RWPE2 (cell line): ENCODE results near the gene CCNDBP1.
A peak's percentile ranks its signal among the peaks of the same experiment; 100 is the strongest.
"Not testable (repeated sequence)": the region's sequence is repeated elsewhere in the genome, so short reads cannot be mapped to it uniquely, and the experiment has no call there.

Experiments used
- ATAC-seq: fragments of 200-7000 bp; cut with Tn5 transposase; 3 replicates; pipeline ENCODE4 v1.9.1; 2021; ENCODE audit warnings: low read depth
- DNase-seq: peaks from one replicate; pipeline ENCODE4 v3.0.0-alpha.2; 2020; ENCODE audit warnings: low spot score
- H3K27ac ChIP-seq: fragments of 450-650 bp; 2 replicates; pipeline ENCODE4 v1.5.1; 2017; ENCODE audit warnings: mild to moderate bottlenecking; ENCODE audit not compliant: poor library complexity, severe bottlenecking
- H3K27me3 ChIP-seq: fragments of 250-450 bp; sonication (Bioruptor Pico); 2 replicates; pipeline ENCODE4 v1.5.1; 2021; ENCODE audit warnings: mild to moderate bottlenecking, moderate library complexity; ENCODE audit not compliant: insufficient read depth, poor library complexity, severe bottlenecking
- H3K36me3 ChIP-seq: fragments of 250-450 bp; sonication (Bioruptor Pico); 2 replicates; pipeline ENCODE4 v1.5.1; 2020; ENCODE audit warnings: low read depth, mild to moderate bottlenecking, moderate library complexity
- H3K4me1 ChIP-seq: fragments of 250-450 bp; sonication (Bioruptor Pico); 2 replicates; pipeline ENCODE4 v1.5.1; 2021; ENCODE audit warnings: mild to moderate bottlenecking, moderate library complexity; ENCODE audit not compliant: insufficient read depth, poor library complexity, severe bottlenecking
- H3K4me3 ChIP-seq: fragments of 250-450 bp; sonication (Bioruptor Pico); 2 replicates; pipeline ENCODE4 v1.5.1; 2021; ENCODE audit warnings: mild to moderate bottlenecking, moderate library complexity; ENCODE audit not compliant: severe bottlenecking
- H3K9me3 ChIP-seq: fragments of 250-450 bp; sonication (Bioruptor Pico); 2 replicates; pipeline ENCODE4 v1.5.1; 2021; ENCODE audit warnings: mild to moderate bottlenecking, moderate library complexity; ENCODE audit not compliant: severe bottlenecking
- CTCF ChIP-seq: fragments of 450-650 bp; IDR thresholded peaks from one replicate; pipeline ENCODE4 v1.5.1; 2017; ENCODE audit warnings: mild to moderate bottlenecking, moderate library complexity; ENCODE audit not compliant: poor library complexity, severe bottlenecking

Gene CCNDBP1

DNA sequence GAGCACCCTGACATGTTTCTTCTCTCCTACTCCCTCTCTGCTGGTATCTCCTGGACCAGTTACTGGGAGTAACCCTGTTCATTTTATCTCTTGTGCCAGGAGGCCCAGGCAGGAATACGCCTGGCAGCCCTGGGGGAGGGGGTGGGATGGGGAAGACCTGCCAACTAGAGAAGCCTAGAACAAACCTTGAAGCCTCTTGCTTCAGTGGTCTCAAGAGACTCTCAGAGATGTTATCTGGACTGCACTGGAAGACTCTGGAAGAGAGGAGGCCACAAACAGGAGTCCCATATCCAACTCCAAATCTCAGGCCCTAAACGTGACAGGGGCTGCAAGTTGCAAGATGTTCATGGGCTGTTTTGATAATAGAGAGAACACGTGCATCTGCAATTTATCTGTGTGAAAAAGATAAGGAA is 35.8 kb downstream of the CCNDBP1 start, which contains the start of gene EPB42:
Gene EPB42 (minus strand): TSS at position 28 of the 413 bp plus-strand sequence. CDS start 193 bp downstream, outside the sequence.
- Histone ChIP-seq H3K9me3 (no peaks in the 10 kb centered on the region), H3K27me3 (no peaks in the 10 kb centered on the region), H3K4me1 (peaks cover 10% of the 10 kb centered on the region), H3K27ac (no peak within 1 kb of the TSS), H3K36me3 (no peaks in the 10 kb centered on the region), H3K4me3 (no peak within 1 kb of the TSS)
- ATAC-seq = no peak
- no peak for DNase-seq
- TF ChIP-seq CTCF = no peak

DNA sequence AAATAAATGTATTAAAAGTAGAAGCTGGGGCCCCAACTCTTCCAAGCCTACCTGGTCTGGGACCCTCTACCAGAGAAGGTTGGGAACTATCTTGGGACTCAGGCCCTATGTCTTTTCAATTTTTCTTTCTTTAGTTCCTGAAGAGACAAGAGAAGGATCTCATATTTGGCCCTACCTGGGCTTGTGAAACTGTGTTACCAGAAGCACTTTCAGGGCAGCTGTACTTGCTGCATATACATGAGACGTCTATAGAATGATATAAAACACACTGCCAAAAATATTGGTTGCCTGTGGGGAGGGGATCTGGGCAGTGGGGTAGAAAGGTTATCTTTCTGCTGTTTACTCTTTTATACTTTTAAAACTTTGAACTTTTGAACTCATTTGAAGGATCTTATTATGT is 36.2 kb downstream of the CCNDBP1 start:
- H3K4me1 ChIP-seq = peaks cover 10% of the 10 kb centered on the region
- TF ChIP-seq CTCF = no peak
- H3K9me3 ChIP-seq = no peaks in the 10 kb centered on the region
- ATAC-seq = no peak
- H3K36me3 ChIP-seq = no peaks in the 10 kb centered on the region
- no peaks in the 10 kb centered on the region for H3K27me3 ChIP-seq
- H3K27ac ChIP-seq = no peak overlapping the region
- no peak for DNase-seq
- no peak overlapping the region for H3K4me3 ChIP-seq

DNA sequence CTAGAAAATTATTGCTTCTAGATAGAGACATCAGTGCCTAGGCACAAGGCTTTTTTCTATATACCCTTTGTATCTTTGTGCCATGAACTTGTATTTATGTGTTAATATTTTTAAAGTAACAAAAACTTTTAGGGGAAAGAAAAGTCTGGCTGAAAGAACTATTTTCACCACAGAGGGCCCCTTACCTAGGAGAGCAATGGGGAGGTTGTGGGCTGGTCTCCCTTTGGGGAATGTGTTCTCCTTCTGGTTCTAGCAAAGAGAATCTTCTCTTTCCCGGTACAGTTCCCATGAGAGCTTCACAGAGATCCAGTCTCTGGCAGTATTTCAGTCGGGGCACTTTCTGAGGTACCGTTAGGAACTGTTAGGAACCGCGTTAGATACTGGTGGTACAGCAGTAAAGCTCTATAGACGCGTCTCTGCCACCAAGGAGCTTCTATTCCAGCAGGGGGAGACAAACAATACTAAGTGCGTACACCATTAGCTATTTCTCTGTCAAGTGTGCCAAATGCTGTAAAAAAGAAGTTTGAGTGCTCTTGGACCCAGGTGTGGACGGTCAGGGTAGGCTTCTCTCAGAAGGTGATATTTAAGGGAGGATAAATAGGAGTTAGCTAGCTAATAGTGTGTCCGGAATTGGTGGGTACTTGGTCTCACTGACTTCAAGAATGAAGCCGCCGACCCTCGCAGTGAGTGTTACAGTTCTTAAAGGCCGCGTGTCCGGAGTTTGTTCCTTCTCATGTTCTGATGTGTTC is 40.2 kb downstream of the CCNDBP1 start:
- no peak overlapping the region for H3K4me3 ChIP-seq
- ATAC-seq (peak; percentile 96), DNase-seq (no peak)
- no peaks in the 10 kb centered on the region for H3K27me3 ChIP-seq
- peak; percentile 96 for TF ChIP-seq CTCF
- no peaks in the 10 kb centered on the region for H3K9me3 ChIP-seq
- no peak overlapping the region for H3K27ac ChIP-seq
- H3K36me3 ChIP-seq = no peaks in the 10 kb centered on the region
- H3K4me1 ChIP-seq = no peaks in the 10 kb centered on the region

- H3K27me3 ChIP-seq, ATAC-seq, H3K4me1 ChIP-seq, DNase-seq, H3K4me3 ChIP-seq, H3K9me3 ChIP-seq, H3K36me3 ChIP-seq, H3K27ac ChIP-seq: not testable (repeated sequence)
These were observed 40.7 kb downstream of the CCNDBP1 start for GRCh38 chr15:43225950-43226255.

DNA sequence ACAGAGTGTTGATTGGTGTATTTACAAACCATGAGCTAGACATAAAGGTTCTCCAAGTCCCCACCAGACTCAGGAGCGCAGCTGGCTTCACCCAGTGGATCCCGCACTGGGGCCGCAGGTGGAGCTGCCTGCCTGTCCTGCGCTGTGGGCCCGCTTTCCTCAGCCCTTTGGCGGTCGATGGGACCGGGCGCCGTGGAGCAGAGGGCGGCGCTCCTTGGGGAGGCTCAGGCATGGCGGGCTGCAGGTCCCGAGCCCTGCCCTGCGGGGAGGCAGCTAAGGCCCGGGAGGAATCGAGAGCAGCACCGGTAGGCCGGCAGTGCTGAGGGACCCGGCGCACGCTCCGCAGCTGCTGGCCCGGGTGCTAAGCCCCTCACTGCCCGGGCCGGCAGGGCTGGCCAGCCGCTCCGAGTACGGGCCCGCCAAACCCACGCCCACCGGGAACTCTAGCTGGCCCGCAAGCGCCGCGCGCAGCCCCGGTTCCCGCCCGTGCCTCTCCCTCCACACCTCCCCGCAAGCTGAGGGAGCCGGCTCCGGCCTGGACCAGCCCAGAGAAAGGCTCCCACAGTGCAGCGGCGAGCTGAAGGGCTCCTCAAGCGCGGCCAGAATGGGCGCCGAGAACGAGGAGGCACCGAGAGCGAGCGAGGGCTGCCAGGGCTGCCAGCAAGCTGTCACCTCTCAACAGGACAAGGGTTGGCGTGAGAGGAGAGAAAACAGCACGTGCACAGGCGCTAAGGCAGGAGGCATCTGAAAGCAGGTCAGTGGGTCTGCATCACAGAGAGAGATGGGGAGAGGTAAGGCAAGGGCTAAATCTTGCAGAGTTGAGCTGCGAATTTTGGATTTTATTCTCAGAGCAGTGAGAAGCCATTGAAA is 41.5 kb downstream of the CCNDBP1 start:
- Histone ChIP-seq H3K27ac (no peak overlapping the region), H3K27me3 (no peaks in the 10 kb centered on the region), H3K4me3 (no peak overlapping the region), H3K9me3 (no peaks in the 10 kb centered on the region), H3K36me3 (no peaks in the 10 kb centered on the region), H3K4me1 (no peaks in the 10 kb centered on the region)
- DNase-seq = peak; percentile 70
- no peak for TF ChIP-seq CTCF
- no peak for ATAC-seq
